K562 (cell line): ENCODE data around the gene ASPG. TPM values are rescaled to one million over a fixed set of nuclear protein-coding genes. Genes with fewer than 3 reads are reported as not detected.

ENCODE experiments used
- ATAC-seq: fragments of 200-7000 bp; cut with Tn5 transposase; 3 replicates; pipeline ENCODE4 v1.9.1; 2020; ENCODE audit warnings: moderate library complexity
- BruUV-seq: library from RNA; stranded (reverse); fragments of 400-500 nt; replicated peaks from 2 replicates; lab custom pipeline; 2021; lab: Mats Ljungman, UMichigan
- CTCF ChIA-PET: fragments of 300-600 bp; formaldehyde crosslinking; extraction: SDS; loops from one replicate; lab custom pipeline; 2021; ENCODE audit warnings: low intra/inter-chr PET ratio; lab: Yijun Ruan, JAX
- POLR2A ChIA-PET: fragments of 300-600, 350-650 bp; sonication (Branson Sonifier 250); formaldehyde crosslinking; extraction: SDS; loops from one replicate; lab custom pipeline; 2021; ENCODE audit warnings: antibody characterized with exemption, inconsistent platforms; lab: Yijun Ruan, JAX
- DNase-seq, 4 experiments: peaks; one replicate each; pipeline versions ENCODE4 v3.0.0 to v3.0.0-alpha.2; 2011 to 2018; ENCODE audit warnings: low spot score in 3 of 4, mixed read lengths in 3 of 4; ENCODE audit errors: extremely low read depth in 1 of 4
- FAIRE-seq: peaks from 2 replicates; lab custom pipeline; 2011; peaks lifted over from hg19 to GRCh38; lab: Jason Lieb, UNC
- H2AFZ ChIP-seq: 2 replicates; pipeline ENCODE4 v1.6.0; 2011; ENCODE audit warnings: low read depth, low read length, control low read depth, inconsistent platforms
- H3K27ac ChIP-seq: fragments of 200-600 bp; 3 replicates; pipeline ENCODE4 v1.8.0; 2011; ENCODE audit warnings: low read depth, mild to moderate bottlenecking, control low read depth, inconsistent platforms, low read length, moderate library complexity, mixed read lengths; ENCODE audit errors: extremely low read depth
- H3K27me3 ChIP-seq, 2 experiments: fragments of 300-600 bp in 1 of 2; 2 replicates in 1 of 2; 3 replicates in 1 of 2; pipeline versions ENCODE4 v1.6.0 to v1.8.0; 2011; ENCODE audit warnings: inconsistent platforms in 2 of 2, low read length in 2 of 2, mild to moderate bottlenecking in 1 of 2, mixed read lengths in 1 of 2, moderate library complexity in 1 of 2; ENCODE audit not compliant: control insufficient read depth in 2 of 2, insufficient read depth in 2 of 2
- H3K36me3 ChIP-seq: fragments of 300-600 bp; 3 replicates; pipeline ENCODE4 v1.8.0; 2011; ENCODE audit warnings: mild to moderate bottlenecking, low read length, inconsistent platforms; ENCODE audit not compliant: control insufficient read depth, insufficient read depth
- H3K4me1 ChIP-seq, 2 experiments: fragments of 200-600 bp in 1 of 2; replicated peaks in 1 of 2; 2 replicates in 1 of 2; 3 replicates in 1 of 2; pipeline versions ENCODE4 v1.5.1 to v1.8.0; 2011; ENCODE audit warnings: inconsistent platforms in 2 of 2, low read length in 2 of 2, mild to moderate bottlenecking in 1 of 2, mixed read lengths in 1 of 2, moderate library complexity in 1 of 2; ENCODE audit not compliant: control insufficient read depth in 2 of 2, insufficient read depth in 2 of 2
- H3K4me2 ChIP-seq: 2 replicates; pipeline ENCODE4 v1.6.1; 2011; ENCODE audit warnings: low read length, control low read depth, inconsistent platforms, mixed read lengths; ENCODE audit not compliant: insufficient read depth
- H3K4me3 ChIP-seq: fragments of 200-600 bp; sonication (generic), shearing (Covaris generic); 2 replicates; pipeline ENCODE4 v1.5.1; 2016; ENCODE audit warnings: control low read depth, inconsistent platforms
- H3K79me2 ChIP-seq: fragments of 200-600 bp; 3 replicates; pipeline ENCODE4 v1.8.0; 2011; ENCODE audit warnings: low read length, inconsistent platforms; ENCODE audit not compliant: control insufficient read depth, insufficient read depth
- H3K9ac ChIP-seq, 2 experiments: 2 replicates each; pipeline versions ENCODE4 v1.6.0 to v1.6.1; 2011; ENCODE audit warnings: low read depth in 2 of 2, low read length in 2 of 2, control low read depth in 1 of 2, inconsistent platforms in 1 of 2, mild to moderate bottlenecking in 1 of 2, mixed read lengths in 1 of 2; ENCODE audit not compliant: insufficient read depth in 1 of 2
- H3K9me1 ChIP-seq: one replicate; pipeline ENCODE4 v1.6.0; 2011; ENCODE audit warnings: inconsistent platforms, mild to moderate bottlenecking, low read length, moderate library complexity; ENCODE audit not compliant: control insufficient read depth, insufficient read depth
- H3K9me3 ChIP-seq: replicated peaks from 2 replicates; pipeline ENCODE4 v1.5.1; 2011; ENCODE audit warnings: low read depth, low read length, inconsistent platforms; ENCODE audit not compliant: control insufficient read depth, insufficient read depth
- H4K20me1 ChIP-seq: replicated peaks from 2 replicates; pipeline ENCODE4 v1.6.1; 2011; ENCODE audit warnings: low read length, inconsistent platforms, mixed read lengths; ENCODE audit not compliant: control insufficient read depth, insufficient read depth
- CBFA2T3 ChIP-seq: fragments of 450-650 bp; IDR thresholded peaks from 2 replicates; pipeline ENCODE4 v1.6.1; 2017
- CCAR2 ChIP-seq: fragments of 200-400 bp; formaldehyde crosslinking; IDR thresholded peaks from 2 replicates; pipeline ENCODE4 v1.6.1; 2017; ENCODE audit warnings: mild to moderate bottlenecking, low read depth, low read length
- HLTF ChIP-seq: fragments of 450-650 bp; IDR thresholded peaks from 2 replicates; pipeline ENCODE4 v1.6.1; 2016
- ILF3 ChIP-seq: fragments of 450-650 bp; IDR thresholded peaks from 2 replicates; pipeline ENCODE4 v1.6.1; 2018; ENCODE audit warnings: antibody characterized with exemption, mild to moderate bottlenecking, moderate library complexity, borderline replicate concordance
- KDM5B ChIP-seq: fragments of 200-600 bp; sonication (generic); IDR thresholded peaks from 2 replicates; pipeline ENCODE4 v1.6.1; 2012; ENCODE audit warnings: low read depth, mild to moderate bottlenecking, moderate library complexity, low read length, control low read depth, inconsistent platforms; ENCODE audit not compliant: insufficient replicate concordance
- MXI1 ChIP-seq: IDR thresholded peaks from 2 replicates; pipeline ENCODE4 v1.6.1; 2011; ENCODE audit warnings: low read depth, mild to moderate bottlenecking, improper control_type of control experiment, low read length
- PTTG1 ChIP-seq: fragments of 450-650 bp; IDR thresholded peaks from 2 replicates; pipeline ENCODE4 v1.6.1; 2016; ENCODE audit warnings: low read depth, mild to moderate bottlenecking, missing genetic modification characterization, missing compliant biosample characterization
- PURB ChIP-seq: sonication (generic); formaldehyde crosslinking; IDR thresholded peaks from 2 replicates; pipeline ENCODE4 v1.9.0; 2021; ENCODE audit warnings: low read depth, mild to moderate bottlenecking, missing genetic modification reagents
- SUPT5H ChIP-seq: fragments of 450-650 bp; IDR thresholded peaks from 2 replicates; pipeline ENCODE4 v1.6.1; 2016
- XRCC5 ChIP-seq: fragments of 200-400 bp; formaldehyde crosslinking; IDR thresholded peaks from 2 replicates; pipeline ENCODE4 v1.6.1; 2017; ENCODE audit warnings: low read depth, mild to moderate bottlenecking, low read length
- ZBED1 ChIP-seq: IDR thresholded peaks from 2 replicates; pipeline ENCODE4 v1.6.1; 2014
- ZNF212 ChIP-seq: fragments of 450-650 bp; formaldehyde crosslinking; IDR thresholded peaks from 2 replicates; pipeline ENCODE4 v1.4.0; 2020; ENCODE audit warnings: mild to moderate bottlenecking
- WGBS: fragments of 100-300 bp; shearing (Covaris generic); methylation state at CpG from one replicate; pipeline ENCODE4 v1.1.6; 2016; ENCODE audit warnings: low coverage, mixed read lengths; ENCODE audit not compliant: insufficient coverage; ENCODE audit errors: missing lambda C conversion rate; 5-methylcytosine and 5-hydroxymethylcytosine counted together
- in situ Hi-C: fragments of 300-500 bp; cut with MboI; formaldehyde crosslinking; loops from 4 replicates; pipeline ENCODE4 v1.15.0; 2018; ENCODE audit warnings: inconsistent platforms, mixed read lengths
- intact Hi-C: fragments of 100-400 bp; cut with micrococcal nuclease; formaldehyde crosslinking; loops from 2 replicates; pipeline ENCODE4 v1.14.2; 2022
- polyA plus RNA-seq, 8 experiments: library from polyadenylated mRNA; depleted of rRNA in 4 of 8; stranded (reverse) in 5 of 8; unstranded in 3 of 8; fragments of >200 nt; fragmentation: Nextera tagmentation in 2 of 8; fragmentation: Illumina TruSeq in 1 of 8; extraction: Ambion mirVana in 2 of 8; extraction: Trizol in 1 of 8; gene quantifications; 2 replicates each; pipeline versions ENCODE4 v1.2.1 to v1.2.3, GENCODE V29; 2011 to 2014; ENCODE audit warnings: inconsistent platforms in 1 of 8, missing spikeins in 1 of 8
- total RNA-seq, 7 experiments: library from RNA; depleted of rRNA in 6 of 7; stranded (reverse); fragments of >200 nt in 6 of 7; fragmentation: Illumina TruSeq in 2 of 7; extraction: Trizol in 2 of 7; gene quantifications; 2 replicates each; pipeline versions ENCODE4 v1.2.1 to v1.2.3, GENCODE V29; 2011 to 2021; ENCODE audit warnings: low replicate concordance in 1 of 7
- TF ChIP-seq, protein P1 (sequence below): fragments of 250-450 bp; sonication (Bioruptor Pico); IDR thresholded peaks from 2 replicates; pipeline ENCODE4 v1.5.0; 2021; ENCODE audit warnings: mild to moderate bottlenecking, borderline replicate concordance
- TF ChIP-seq, protein P2 (sequence below): fragments of 450-650 bp; IDR thresholded peaks from 2 replicates; pipeline ENCODE4 v1.6.1; 2014; ENCODE audit warnings: low read depth, mild to moderate bottlenecking, moderate library complexity, borderline replicate concordance

ASPG gene
- total and polyA plus RNA-seq, 9 of the 15 experiments (the other 6 are each of a cell fraction or from before 2014, with no cell fraction given): 0.18 TPM; not detected in 8

DNA sequence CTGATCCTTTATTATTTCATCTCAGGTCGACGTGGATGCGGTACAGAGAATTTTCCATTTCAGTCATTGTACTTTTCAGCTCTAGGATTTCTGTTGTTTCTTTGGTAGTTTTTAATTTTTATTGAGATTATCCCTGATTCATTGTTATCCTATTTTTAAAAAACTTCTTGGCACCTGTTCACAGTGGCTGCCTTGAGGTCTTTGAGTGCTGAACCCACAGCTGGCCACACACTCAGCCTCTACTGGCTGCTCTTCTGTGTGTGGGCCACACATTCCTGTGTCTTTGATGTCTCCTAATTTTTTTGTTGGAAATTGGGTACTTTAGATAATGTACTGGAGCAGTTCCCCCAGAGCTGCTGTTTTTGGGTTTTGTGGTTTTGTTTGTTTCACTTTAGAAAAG, 37.7 kb upstream of the ASPG start:
- WGBS: 0% methylated on average over 3 of the region's 3 CpGs
- POLR2A ChIA-PET: no interaction called here
- H3K9me3 ChIP-seq: no peaks in the 10 kb centered on the region

More for the DNA sequence above, 37.7 kb upstream of the ASPG start:
- FAIRE-seq (no peak), DNase-seq (no peak), ATAC-seq (no peak)
- no peak overlapping the region for H3K4me3 ChIP-seq
- in situ Hi-C loops (no loop called here), intact Hi-C loops (no loop called here)
- no peaks in the 10 kb centered on the region for H3K36me3 ChIP-seq
- BruUV-seq: no TSS peak
- no peaks in the 10 kb centered on the region for H3K9me1 ChIP-seq
- CTCF ChIA-PET: no interaction called here
- no peak overlapping the region for H3K4me2 ChIP-seq
- peaks cover 0 to 10% of the 10 kb centered on the region in 2 experiments; a peak in 2 of 5 replicates for H3K27me3 ChIP-seq
- no peaks in the 10 kb centered on the region for H4K20me1 ChIP-seq
- no peak overlapping the region for H3K27ac ChIP-seq
- no peaks in the 10 kb centered on the region for H3K4me1 ChIP-seq
- H3K9ac ChIP-seq: no peak overlapping the region
- H3K79me2 ChIP-seq: no peaks in the 10 kb centered on the region
- no peak for TF ChIP-seq ZNF212 (CRISPR knock-in tag)
- TF ChIP-seq, protein P1, sequence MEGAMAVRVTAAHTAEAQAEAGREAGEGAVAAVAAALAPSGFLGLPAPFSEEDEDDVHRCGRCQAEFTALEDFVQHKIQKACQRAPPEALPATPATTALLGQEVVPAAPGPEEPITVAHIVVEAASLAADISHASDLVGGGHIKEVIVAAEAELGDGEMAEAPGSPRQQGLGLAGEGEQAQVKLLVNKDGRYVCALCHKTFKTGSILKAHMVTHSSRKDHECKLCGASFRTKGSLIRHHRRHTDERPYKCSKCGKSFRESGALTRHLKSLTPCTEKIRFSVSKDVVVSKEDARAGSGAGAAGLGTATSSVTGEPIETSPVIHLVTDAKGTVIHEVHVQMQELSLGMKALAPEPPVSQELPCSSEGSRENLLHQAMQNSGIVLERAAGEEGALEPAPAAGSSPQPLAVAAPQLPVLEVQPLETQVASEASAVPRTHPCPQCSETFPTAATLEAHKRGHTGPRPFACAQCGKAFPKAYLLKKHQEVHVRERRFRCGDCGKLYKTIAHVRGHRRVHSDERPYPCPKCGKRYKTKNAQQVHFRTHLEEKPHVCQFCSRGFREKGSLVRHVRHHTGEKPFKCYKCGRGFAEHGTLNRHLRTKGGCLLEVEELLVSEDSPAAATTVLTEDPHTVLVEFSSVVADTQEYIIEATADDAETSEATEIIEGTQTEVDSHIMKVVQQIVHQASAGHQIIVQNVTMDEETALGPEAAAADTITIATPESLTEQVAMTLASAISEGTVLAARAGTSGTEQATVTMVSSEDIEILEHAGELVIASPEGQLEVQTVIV (CRISPR knock-in tag): no peak
- TF ChIP-seq ILF3: no peak
- TF ChIP-seq PTTG1 (tag): no peak
- TF ChIP-seq MXI1: no peak
- TF ChIP-seq HLTF: no peak
- no peak for TF ChIP-seq KDM5B
- no peak for TF ChIP-seq CBFA2T3
- no peak for TF ChIP-seq CCAR2
- TF ChIP-seq ZBED1: no peak
- no peak for TF ChIP-seq SUPT5H
- TF ChIP-seq PURB (CRISPR knock-in tag): no peak
- TF ChIP-seq XRCC5: no peak
- TF ChIP-seq, protein P2, sequence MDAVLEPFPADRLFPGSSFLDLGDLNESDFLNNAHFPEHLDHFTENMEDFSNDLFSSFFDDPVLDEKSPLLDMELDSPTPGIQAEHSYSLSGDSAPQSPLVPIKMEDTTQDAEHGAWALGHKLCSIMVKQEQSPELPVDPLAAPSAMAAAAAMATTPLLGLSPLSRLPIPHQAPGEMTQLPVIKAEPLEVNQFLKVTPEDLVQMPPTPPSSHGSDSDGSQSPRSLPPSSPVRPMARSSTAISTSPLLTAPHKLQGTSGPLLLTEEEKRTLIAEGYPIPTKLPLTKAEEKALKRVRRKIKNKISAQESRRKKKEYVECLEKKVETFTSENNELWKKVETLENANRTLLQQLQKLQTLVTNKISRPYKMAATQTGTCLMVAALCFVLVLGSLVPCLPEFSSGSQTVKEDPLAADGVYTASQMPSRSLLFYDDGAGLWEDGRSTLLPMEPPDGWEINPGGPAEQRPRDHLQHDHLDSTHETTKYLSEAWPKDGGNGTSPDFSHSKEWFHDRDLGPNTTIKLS: no peak
- H2AFZ ChIP-seq: no peak overlapping the region
